SW480 (cell line): ENCODE results near the gene WDR64.

Experiments used
- DNase-seq: peaks from one replicate; pipeline ENCODE4 v3.0.0-alpha.2; 2016; ENCODE audit warnings: low spot score

Gene WDR64

GRCh38 chr1:241652012-241652411 lies at the start of gene WDR64:
Gene WDR64, plus strand, starts transcription at chr1:241652281. Its CDS starts 204 bp downstream, at chr1:241652485.
- DNase-seq, result no peak

DNA sequence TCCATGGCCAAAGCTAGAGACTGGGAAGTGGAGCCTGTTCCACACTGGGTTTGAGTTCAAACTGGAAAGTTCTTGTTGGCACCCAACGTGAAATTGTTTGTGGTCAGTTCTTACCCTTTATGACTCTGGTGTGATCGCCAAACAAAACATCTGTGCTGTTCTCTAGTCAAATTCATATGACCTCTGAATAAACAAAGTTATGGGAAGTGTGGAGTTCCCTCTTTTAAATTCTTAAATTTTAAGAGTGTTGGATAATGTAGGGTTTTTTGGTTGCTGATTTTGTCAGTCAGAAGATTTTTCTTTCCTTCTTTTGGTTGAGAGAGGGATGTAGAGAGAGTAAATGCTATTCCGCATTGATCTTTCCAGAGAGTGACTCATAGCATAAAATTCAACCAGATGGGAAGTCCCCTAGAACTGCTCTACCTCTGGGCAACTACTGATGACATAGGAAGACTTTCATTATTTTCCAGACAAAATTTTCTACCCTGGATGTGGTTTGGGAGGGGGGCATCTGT lies 48.3 kb upstream of the WDR64 start:
- DNase-seq, result no peak

DNA sequence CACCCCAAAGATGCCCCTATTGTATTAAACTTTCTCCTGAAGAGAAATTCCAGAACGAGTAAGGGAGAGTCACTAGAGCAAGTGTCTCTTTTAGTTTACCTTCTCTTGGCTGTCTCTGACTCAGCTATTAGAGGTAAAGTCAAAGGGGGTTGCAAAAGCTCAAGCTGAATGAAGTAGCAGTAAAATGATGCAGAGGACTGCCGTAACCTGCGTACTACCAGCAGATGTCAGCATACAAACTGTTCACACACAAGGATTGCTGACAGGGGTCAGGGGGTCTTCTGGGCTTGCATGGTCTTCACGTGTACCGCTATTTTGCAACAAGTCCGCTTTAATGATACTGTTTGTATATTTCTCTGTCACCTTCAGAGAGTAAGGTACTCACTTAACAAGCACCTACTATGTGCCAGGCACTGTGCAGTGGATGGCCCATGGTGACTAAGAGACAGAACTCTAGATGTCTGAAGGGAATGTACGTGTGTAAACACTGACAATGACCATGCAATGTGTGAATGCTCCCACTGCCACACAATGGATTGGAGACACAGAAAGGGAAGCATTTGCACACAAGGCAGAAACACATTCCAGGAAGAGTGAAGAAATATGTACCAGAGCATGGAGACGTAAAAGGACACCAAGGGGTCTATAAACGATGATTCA lies 46.8 kb upstream of the WDR64 start:
- no peak for DNase-seq

GRCh38 chr1:241606544-241606943 lies 45.5 kb upstream of the WDR64 start:
- peak; percentile 14 for DNase-seq

DNA sequence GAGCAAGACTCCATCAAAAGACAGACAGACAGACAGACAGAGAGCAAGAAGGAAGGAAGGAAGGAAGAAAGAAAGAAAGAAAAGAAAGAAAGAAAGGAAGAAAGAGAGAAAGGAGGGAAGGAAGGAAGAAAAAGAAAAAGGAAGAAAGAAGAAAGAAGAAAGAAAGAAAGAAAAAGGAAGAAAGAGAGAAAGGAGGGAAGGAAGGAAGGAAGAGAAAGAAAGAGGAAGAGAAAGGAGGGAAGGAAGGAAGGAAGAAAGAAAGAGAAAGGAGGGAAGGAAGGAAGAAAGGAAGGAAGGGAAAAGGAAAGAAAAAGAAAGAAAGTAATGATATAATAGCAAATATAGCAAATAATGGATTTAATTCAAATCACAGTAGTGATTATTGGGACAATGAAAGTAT lies 44.6 kb upstream of the WDR64 start:
- DNase-seq, result no peak

- DNase-seq, result no peak
These were observed 43.6 kb upstream of the WDR64 start for GRCh38 chr1:241608379-241609033.

DNA sequence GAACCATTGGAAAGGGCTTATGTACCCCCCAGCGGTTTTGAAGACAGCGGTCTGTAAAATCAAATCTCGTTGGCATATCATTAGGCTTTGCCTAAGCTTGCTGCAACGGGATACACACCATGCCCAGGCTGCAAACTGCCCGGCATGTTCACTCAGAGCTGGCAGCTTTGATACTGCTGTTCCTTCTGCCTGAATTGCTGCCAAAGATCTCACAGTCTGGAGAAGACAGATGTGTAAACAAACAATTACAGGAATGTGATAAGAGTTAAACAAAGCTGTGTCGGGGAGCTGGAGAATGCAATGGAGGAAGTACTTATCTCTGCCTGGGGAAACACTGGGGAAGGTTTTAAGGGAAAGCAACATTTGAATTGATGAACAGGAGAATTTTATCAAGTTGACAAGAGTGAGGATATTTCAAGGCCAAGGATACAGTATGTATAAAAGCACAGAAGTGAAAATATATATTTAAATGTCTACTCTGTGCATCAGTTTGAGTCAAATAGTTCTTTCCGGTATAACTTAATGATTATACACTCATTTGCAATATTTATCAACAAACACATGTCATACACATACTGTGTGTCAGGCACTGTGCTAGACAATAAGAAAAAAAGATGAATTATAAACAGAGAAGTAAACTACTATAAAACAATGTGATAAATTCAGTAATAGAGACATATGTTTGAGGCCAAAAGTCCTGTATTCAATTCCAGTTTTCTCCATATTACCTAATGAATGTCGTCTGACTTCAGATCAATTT lies 41.8 kb upstream of the WDR64 start:
- no peak for DNase-seq

DNA sequence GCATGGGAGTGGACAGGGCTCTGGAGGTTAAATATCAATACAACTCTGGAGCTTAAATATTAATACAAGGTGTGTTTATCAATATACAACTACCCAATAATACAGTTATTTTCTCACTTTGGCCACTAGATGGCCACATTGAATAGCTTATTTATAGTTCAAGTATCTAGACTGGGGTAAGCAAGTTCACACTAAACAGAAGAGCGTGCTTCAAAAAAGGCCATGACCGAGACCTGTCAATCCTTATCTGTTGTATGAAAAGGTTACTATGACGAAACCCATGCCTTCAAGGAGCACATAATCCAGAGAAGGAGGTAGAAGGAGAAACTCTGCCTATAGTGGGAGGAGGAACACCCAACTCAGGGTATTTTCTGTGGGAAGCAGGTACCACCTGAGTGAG lies 41.0 kb upstream of the WDR64 start:
- peak; percentile 74 for DNase-seq

DNA sequence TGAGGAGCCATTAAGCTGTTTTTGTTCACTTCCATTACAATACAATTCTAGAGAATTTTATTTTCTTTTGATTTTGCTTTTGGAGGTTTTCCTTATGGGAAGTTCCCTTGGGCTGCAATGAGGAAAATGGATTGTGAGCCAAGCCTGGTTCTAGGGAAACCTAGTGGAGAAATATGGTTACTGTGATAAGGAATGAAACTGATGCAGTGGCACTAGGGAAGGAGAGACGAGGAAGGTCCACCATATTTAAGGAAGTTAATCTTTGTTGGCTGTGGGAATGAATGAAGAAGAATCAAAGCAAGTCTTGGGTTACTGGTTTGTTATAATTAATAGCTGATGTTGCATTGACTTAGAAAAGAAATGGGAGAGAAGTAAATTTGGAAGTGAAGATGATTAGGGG lies 40.3 kb upstream of the WDR64 start:
- DNase-seq, result no peak

DNA sequence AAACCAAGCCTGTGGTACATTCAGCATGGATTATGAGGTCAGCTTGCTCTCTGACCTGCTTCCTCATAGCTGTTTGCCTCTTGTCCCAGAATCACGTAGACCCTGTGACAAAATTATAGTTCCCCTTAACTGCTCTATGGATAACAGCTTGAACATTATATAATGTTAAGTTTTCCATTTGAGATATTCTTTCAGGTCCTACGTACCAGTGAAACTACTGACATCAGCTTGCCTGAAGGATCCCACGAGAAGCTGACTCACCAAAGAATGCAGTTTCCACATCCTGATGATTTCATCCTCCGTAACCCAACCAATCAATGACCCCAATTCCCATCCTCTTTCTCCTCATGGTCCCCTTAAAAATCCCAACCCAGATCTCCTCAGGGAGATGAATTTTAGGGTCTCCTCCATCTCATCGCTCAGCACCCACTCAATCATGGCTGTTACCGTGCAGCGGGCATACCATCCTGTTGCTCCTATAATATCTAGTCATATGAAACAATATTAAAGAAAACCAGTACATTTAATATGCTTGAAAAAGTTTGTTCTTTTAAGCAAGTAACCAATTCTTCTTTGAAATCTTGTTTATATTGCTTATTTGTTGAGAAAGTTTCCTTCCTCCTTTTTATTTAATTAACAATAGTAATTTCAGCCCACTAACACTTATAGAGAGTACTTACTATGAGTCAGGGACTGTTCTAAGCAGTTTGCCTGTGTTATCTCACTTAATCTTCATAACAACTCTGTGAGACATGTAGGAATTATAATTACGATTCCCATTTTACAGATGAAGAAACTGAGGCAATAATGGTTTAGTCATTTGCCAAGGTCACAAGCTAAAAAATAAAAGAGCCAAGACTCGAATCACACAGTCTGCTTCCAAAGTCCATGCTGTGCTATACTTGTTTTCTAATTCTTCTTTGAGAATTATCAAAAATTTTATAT lies 39.3 kb upstream of the WDR64 start:
- peak; percentile 50 for DNase-seq

- DNase-seq, result no peak
These were observed 37.9 kb upstream of the WDR64 start for GRCh38 chr1:241614144-241614543.

DNA sequence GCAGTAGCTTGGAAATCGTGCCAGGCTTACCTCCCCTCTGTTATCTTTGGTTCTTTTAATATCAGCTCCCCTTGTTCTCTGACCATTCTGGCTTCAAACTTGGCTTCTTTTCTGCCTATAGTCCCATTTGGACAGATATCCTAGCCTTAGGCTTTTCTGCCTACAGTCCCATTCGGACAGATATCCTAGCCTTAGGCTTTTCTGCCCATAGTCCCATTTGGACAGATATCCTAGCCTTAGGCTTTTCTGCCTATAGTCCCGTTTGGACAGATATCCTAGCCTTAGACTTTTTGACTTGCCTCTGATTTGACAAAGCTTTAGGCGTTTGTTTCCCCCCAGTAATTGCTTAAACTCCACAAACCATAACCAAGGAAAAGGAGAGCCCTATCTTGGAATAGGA lies 37.5 kb upstream of the WDR64 start:
- no peak for DNase-seq

DNA sequence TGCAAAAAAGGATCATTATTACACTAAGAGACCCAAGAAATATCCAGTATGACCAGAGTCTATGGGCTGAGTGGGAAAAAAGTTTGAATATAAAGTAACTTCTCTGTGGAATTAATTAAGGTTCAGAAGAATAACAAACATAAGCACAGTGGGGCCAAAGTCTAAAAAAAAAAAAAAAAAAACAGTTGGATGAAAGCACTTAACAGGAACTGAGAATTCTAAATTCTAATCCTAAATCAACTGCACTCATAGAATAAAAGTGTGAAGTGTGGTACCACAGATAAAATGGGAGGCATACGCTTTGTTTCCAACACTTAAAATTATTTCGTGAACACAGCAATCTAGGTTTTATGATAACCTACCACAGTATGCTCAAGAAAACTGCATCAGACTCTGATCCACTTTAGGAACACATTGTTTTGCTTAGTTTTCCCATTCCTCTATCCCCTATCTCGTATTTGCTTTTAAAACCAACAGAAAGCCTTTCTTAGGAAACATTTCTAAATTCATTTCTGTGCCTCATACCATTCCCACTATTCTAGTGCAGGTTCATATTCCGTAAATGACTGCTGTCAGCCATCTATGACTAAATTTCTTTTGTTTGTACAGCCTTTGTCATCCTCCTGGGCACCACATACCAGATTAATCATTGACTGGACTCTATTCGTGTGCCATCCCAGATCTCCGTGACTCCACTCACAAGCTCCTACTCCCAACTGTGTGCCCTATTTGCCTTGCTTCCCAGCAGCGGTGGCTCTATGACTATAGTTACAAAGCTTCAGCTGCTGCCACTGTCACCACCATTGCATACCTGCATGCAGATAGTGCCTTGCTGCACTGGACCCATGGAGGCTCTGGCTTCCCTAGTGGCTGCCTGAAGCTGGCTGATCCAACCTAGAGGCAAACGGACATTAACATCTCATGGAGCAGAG lies 36.8 kb upstream of the WDR64 start:
- DNase-seq, result peak; percentile 71

DNA sequence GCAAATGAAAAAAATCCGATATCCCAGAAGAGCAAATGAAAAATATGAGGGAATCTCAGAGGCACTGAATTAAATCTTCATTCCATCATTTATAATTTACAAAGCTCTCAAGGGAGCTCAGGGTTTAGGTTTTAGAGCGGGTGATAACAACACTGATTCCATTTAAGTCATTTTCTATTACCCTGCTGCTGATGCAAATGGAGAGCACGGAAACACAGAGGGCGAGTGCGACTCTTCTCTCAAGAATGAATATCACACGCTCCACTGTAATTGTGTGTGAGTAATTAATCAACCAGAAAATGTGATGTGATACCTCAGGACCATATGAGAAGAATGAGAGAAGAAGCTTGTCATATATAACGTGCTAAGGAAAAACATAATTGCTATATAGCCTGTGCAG lies 34.7 kb upstream of the WDR64 start:
- no peak for DNase-seq

DNA sequence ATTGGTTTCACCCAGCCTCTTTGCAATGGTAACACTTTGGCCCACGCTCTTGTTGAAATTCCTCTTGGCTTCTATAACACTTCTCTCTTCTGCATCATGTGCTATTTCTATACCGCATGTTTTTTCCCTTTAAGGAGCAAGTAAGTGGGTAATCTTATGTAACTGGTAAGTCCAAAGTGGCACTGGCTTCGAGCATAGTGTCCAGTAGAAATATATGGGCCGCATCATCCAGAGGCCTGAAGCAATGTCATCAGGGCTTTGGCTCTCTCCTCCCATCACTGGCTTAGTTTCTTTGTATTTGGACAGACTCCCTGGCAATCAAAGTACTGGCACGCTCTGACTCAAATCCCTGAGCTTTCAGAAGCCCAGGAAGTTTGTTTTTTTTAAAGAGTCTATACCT lies 29.4 kb upstream of the WDR64 start:
- DNase-seq, result no peak

DNA sequence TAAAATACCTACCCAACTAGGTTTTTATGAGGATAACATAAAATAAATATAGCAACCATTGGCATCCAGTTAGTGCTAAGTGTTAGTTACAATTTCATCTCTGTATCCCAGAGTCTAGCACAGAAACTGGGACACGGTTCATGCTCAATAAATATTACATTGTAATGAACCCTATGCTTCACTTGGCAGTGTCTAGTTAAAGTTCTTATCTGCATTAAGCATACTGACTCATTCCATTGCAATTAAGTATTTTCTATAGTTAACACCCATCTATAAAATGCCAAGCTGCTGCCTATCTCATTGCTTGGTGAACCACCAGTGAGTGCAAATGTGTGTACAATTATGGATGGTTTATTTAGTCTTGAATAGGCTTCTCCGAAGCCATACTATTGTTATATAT lies 27.1 kb upstream of the WDR64 start:
- no peak for DNase-seq

- DNase-seq, result peak; percentile 34
These were observed 24.4 kb upstream of the WDR64 start for GRCh38 chr1:241627453-241628259.

DNA sequence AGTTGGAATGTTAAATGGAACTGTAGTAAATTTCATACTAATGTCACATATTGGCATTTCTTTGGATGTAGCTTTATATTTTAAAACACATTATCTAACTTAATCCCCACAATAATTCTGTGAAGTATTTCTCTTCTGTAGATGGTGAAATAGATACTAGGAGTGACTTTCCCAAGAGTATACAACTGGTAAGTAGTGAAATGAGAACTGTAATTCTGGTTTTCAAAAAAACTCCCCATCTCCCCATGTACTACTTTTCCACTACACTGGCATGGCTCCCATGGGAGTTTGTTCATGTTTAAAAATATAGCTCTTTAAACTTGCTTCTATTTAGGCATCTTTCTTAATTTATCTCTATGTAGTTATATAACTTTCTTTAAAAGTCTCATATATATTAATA lies 22.1 kb upstream of the WDR64 start:
- no peak for DNase-seq

DNA sequence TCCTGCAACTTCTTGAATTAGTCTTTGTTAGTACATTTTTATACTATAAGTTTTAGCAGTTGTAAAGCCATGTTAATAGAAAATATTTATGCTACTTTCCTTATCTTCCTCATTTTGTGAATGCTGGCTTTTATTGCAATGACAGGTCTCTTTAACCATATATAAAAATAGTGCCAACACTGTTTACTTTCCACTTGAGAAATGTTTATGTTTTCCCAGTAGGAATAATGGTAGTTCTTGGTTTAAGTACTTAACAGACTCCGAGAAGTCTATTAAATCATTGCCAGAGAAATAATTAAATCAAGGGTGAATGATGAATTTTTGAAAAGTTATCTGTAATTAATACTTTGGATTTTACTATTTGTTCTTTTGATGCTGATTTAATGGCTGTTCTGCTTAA lies 21.6 kb upstream of the WDR64 start:
- DNase-seq, result no peak

- no peak for DNase-seq
These were observed 21.2 kb upstream of the WDR64 start for GRCh38 chr1:241630899-241631298.
